T-helper 9 cell (primary cell): ENCODE results near the gene RSBN1L.

Experiments used
- DNase-seq: peaks from one replicate; pipeline ENCODE4 v3.0.0-alpha.2; 2020

Gene RSBN1L

GRCh38 chr7:77811516-77812289 lies 115.4 kb downstream of the RSBN1L start:
- no peak for DNase-seq

GRCh38 chr7:77812290-77812685 lies 116.0 kb downstream of the RSBN1L start:
- no peak for DNase-seq

- no peak for DNase-seq
Observed at GRCh38 chr7:77813180-77813579, 116.9 kb downstream of the RSBN1L start.

- no peak for DNase-seq
Observed at GRCh38 chr7:77819021-77819420, 122.8 kb downstream of the RSBN1L start.

- no peak for DNase-seq
Observed at GRCh38 chr7:77820967-77821366, 124.7 kb downstream of the RSBN1L start.

GRCh38 chr7:77822269-77822668 lies 126.0 kb downstream of the RSBN1L start:
- no peak for DNase-seq

- no peak for DNase-seq
Observed at GRCh38 chr7:77823787-77824186, 127.5 kb downstream of the RSBN1L start.

- DNase-seq, result no peak
Observed at GRCh38 chr7:77824636-77825035, 128.4 kb downstream of the RSBN1L start.

- DNase-seq, result no peak
Observed at GRCh38 chr7:77825131-77825530, 128.9 kb downstream of the RSBN1L start.

- no peak for DNase-seq
Observed at GRCh38 chr7:77826300-77826699, 130.0 kb downstream of the RSBN1L start.

GRCh38 chr7:77827999-77828398 lies 131.7 kb downstream of the RSBN1L start:
- DNase-seq, result no peak

- no peak for DNase-seq
Observed at GRCh38 chr7:77830649-77831355, 134.5 kb downstream of the RSBN1L start.

GRCh38 chr7:77831481-77831880 lies 135.2 kb downstream of the RSBN1L start:
- no peak for DNase-seq

GRCh38 chr7:77831953-77832352 lies 135.7 kb downstream of the RSBN1L start:
- no peak for DNase-seq
